NCI-H1930 (cell line): ENCODE results near the gene KRTCAP2.
"Not testable (repeated sequence)": the region's sequence is repeated elsewhere in the genome, so short reads cannot be mapped to it uniquely, and the experiment has no call there.

ENCODE experiments used
- DNase-seq, 2 experiments: peaks; one replicate each; lab custom pipeline; 2025; lab: John Stamatoyannopoulos, UW

The KRTCAP2 gene

GRCh38 chr1:155199792-155200191 is 26.7 kb upstream of the KRTCAP2 start:
- no peak for DNase-seq

DNA sequence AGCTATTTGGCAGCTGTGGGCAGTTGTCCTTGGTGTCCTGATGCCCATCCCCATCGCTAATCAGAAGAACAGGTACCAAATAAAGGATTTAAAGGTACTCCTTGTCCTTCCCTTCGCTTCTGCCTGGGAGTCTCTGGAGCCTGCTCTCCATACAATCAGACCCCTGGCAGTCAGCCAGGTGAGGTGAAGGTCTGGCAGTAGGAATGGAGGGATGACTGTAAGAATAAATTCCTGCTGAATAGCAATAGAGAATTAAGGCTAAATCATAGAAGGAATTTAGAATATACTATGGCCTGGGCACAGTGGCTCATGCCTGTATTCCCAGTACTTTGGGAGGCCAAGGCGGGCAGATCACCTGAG is 25.4 kb upstream of the KRTCAP2 start:
- DNase-seq: no peak

DNA sequence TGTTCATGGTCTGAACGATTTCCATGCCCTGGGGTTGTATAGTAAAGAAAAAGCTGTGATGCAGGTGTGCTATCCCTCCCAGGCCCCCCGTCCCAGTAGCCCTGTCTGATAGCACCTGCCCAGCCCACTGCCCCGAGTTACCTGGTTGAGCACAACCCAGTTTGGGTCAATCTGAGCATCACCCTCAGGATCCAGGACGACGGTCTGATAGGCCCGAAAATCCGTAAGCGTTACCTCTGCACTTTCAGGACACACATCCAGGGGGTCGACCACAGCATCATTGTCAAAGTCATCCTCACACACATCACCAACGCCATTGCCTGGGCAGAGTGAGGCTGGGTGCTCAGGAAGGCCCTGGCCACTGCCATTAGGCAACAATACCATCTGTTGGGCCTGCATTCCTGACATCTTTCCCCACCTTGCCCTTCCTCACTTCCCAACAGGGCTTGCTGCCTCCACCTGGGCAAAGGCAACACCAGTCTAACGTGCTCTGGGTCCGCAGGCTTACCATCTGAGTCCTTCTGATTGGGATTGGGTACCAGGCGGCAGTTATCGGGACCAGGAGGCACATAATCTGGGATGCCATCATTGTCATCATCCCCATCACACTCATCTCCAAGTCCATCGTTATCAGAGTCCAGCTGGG is 24.9 kb upstream of the KRTCAP2 start:
- no peak for DNase-seq

GRCh38 chr1:155196893-155197638 is 24.0 kb upstream of the KRTCAP2 start:
- DNase-seq: no peak

DNA sequence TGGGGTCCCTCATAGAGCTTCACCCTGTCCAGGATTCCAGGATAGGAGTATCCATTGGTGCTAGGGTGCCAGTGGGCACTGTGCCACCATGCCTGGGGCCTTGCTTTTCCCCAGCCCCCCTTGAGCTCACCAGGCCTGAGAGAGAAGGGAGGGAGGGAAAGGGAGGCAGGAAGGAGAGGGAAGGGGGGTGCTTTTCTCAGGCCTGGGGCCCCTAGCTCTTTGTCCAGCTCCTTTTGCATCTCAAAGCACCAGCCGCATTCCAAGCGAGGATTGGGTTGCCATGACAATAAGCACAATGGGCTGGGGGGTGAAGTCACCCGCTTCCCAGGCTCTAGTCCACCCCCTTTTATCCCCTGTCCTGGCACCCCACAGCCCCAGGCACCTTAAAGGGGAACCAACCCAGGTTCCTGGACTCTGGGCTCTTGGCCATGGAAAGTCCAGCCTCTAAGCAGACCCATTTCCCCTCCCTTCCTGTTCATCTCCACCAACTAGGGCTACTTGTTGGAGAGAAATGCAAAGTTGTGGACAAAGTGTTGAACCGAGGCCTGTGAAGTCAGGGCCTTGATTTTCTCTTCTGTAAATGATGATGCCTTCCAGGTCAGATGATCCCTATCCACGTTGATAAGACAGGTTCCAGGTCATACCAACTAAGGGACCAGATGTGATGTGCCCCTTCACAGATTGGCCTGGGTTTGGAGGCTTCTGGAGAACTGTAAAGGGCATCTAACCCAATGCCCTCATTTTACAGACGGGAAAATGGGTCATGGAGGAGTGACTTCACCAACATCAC is 23.2 kb upstream of the KRTCAP2 start:
- no peak for DNase-seq

GRCh38 chr1:155195201-155196102 is 22.3 kb upstream of the KRTCAP2 start:
- no peak for DNase-seq

GRCh38 chr1:155193991-155194240 is 20.8 kb upstream of the KRTCAP2 start:
- DNase-seq: not testable (repeated sequence)

DNA sequence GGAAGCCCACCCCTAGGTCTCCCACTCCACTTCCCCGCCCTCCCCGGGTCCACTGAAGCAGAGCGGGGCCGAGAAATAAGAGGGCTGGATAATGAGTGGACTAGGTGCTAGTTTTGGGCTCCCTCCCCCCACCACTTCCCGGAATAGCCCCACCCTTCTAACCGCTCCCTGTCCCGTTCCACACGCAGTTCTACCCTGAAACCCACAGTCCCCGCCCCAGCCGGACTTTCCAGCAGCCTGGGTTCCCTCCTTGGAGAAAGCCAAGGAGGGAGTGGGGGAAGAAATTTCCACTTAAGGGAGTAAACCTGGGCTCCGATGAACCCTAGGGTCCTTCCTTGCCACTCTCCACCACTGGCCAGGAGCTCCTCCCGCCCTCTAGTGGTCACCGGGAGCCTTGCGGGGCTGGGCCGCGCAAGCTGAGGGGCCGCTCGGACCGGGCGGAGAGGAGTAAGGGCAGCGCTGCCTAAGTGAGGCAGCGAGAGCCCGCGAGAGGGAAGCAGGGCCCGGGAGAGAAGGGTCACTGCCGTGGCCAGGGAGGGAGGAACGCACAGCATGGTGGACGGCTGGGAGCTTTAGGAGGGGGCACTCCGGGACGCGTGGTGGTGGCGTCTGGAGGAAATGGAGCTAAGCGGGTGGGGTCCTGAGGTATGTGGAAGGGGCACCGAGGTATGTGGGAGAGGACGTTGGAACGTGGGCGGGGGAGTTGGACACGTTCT is 20.3 kb upstream of the KRTCAP2 start:
- DNase-seq: peak; percentile 76 to 83

DNA sequence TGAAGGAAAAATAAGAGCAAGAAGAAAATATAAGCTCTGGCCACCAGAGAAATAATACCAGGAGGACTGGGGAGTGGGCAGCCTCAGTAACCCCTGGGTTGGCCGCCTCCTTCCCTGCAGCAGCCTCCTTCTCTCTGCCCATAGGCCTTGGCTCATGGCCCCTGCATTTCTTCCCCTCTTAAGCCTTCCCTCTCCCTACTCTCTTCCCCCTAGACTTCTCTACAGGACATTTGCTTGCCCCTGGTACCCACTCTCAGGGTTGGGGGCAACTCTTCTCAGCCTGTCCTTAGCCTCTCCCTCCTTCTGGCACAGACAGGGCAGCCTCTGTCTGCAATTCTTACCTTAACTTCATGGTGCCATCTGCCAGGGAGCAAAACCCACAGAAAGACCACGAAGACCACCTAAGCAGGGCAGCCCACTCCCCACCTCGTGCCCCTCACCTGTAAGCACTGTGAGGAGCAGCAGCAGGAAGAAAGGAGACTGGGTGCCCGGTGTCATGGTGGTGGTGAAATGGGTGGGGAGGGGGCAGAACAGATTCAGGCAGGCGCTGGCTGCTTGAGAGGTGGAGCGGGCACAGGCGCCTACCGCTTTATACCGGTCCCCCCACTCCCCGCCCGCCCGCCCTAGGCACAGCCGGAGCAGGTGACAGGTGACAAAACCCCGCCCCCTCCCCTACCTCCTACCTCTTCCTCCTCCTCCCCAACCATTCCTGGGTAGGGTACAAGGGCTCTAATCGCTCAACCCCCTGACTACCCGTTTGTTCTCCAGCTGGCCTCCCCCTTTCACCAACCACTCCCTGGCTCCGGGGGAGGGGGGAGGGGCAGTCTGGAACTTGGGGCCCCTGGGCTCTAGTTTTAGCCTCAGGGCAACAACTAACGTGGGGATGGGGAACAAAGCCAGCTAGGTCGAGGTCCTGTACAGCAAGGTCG is 19.5 kb upstream of the KRTCAP2 start:
- DNase-seq: no peak

DNA sequence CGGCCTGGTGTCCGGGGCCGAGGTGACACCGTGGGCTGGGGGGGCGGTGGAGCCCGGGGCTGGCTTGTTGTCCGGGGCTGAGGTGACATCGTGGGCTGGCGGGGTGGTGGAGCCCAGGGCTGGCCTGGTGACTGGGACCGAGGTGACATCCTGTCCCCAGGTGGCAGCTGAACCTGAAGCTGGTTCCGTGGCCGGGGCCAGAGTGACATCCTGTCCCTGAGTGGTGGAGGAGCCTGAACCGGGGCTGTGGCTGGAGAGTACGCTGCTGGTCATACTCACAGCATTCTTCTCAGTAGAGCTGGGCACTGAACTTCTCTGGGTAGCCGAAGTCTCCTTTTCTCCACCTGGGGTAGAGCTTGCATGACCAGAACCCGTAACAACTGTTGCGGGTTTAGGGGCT is 18.8 kb upstream of the KRTCAP2 start:
- no peak for DNase-seq

- DNase-seq: not testable (repeated sequence)
Observed at GRCh38 chr1:155189926-155190325, 16.8 kb upstream of the KRTCAP2 start.

DNA sequence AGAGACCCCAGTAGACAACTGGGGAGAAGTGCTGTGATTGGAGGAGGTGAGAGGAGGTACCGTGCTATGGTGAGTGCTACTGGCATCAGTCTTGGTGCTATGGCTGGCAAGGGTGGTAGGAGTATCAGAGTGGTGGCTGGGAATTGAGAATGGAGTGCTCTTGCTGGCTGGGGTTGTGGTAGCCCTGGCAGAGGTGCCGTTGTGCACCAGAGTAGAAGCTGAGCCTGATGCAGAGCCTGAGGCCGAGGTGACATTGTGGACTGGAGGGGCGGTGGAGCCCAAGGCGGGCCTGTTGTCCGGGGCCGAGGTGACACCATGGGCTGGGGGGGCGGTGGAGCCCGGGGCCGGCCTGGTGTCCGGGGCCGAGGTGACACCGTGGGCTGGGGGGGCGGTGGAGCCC is 15.2 kb upstream of the KRTCAP2 start:
- DNase-seq: no peak

DNA sequence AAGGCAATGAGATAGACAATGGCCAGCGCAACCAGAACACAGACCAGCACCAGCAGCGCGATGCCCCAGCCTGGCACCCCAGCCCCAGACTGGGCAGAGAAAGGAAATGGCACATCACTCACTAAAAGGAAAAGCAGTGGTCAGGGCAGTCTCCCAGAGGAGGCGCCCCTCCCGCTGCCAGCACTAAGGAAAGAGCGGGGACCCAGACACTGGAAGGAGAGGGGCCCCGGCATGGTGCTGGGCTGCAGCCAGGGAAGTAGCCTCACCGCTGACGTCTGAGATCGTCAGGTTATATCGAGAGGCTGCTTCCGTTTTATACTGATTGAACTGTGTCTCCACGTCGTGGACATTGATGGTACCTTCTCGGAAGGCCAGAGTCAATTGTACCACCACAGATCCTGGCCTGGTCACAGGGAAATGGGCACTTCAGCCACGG is 14.4 kb upstream of the KRTCAP2 start:
- DNase-seq: no peak

GRCh38 chr1:155186794-155187455 is 13.8 kb upstream of the KRTCAP2 start:
- no peak for DNase-seq

- no peak for DNase-seq
Observed at GRCh38 chr1:155186067-155186793, 13.1 kb upstream of the KRTCAP2 start.

- no peak for DNase-seq
Observed at GRCh38 chr1:155185783-155186066, 12.6 kb upstream of the KRTCAP2 start.

GRCh38 chr1:155184835-155185782 is 12.0 kb upstream of the KRTCAP2 start:
- DNase-seq: no peak

- no peak for DNase-seq
Observed at GRCh38 chr1:155184351-155184811, 11.3 kb upstream of the KRTCAP2 start.
